ENCODE measurements around the gene FRMD3.
A peak's percentile ranks its signal among the peaks of the same experiment; 100 is the strongest.

The FRMD3 gene

GRCh38 chr9:83342731-83343130 is 195.5 kb downstream of the FRMD3 start:
- Histone ChIP-seq H3K4me3 (ENCODE audit: extremely low read depth, insufficient read depth, low read length, poor library complexity, severe bottlenecking) (no peak overlapping the region), H3K36me3 (ENCODE audit: control insufficient read depth, insufficient read depth, low read length) (no peaks in the 10 kb centered on the region), H3K9me3 (ENCODE audit: control insufficient read depth, low read length) (no peaks in the 10 kb centered on the region), H3K27ac (ENCODE audit: low read depth, low read length, severe bottlenecking) (peak overlapping the region; percentile 11), H3K4me1 (ENCODE audit: control insufficient read depth, insufficient read depth, low read length, poor library complexity, severe bottlenecking) (peaks cover 7% of the 10 kb centered on the region)
- WGBS, 2 experiments (ENCODE audit: insufficient coverage in 2 of 2): 78 to 100% methylated on average over 1 of the region's 3 CpGs

GRCh38 chr9:83342006-83342405 is 196.2 kb downstream of the FRMD3 start:
- Histone ChIP-seq H3K9me3 (ENCODE audit: control insufficient read depth, low read length) (no peaks in the 10 kb centered on the region), H3K4me1 (ENCODE audit: control insufficient read depth, insufficient read depth, low read length, poor library complexity, severe bottlenecking) (peaks cover 7% of the 10 kb centered on the region), H3K4me3 (ENCODE audit: extremely low read depth, insufficient read depth, low read length, poor library complexity, severe bottlenecking) (no peak overlapping the region), H3K36me3 (ENCODE audit: control insufficient read depth, insufficient read depth, low read length) (no peaks in the 10 kb centered on the region), H3K27ac (ENCODE audit: low read depth, low read length, severe bottlenecking) (no peak overlapping the region)
- 85 to 92% methylated on average over 2 of the region's 3 CpGs for WGBS, 2 experiments (ENCODE audit: insufficient coverage in 2 of 2)

- no peak overlapping the region for H3K27ac ChIP-seq (ENCODE audit: low read depth, low read length, severe bottlenecking)
- no peaks in the 10 kb centered on the region for H3K9me3 ChIP-seq (ENCODE audit: control insufficient read depth, low read length)
- peaks cover 7% of the 10 kb centered on the region for H3K4me1 ChIP-seq (ENCODE audit: control insufficient read depth, insufficient read depth, low read length, poor library complexity, severe bottlenecking)
- 86 to 87% methylated on average over 3 of the region's 3 CpGs for WGBS, 2 experiments (ENCODE audit: insufficient coverage in 2 of 2)
- no peaks in the 10 kb centered on the region for H3K36me3 ChIP-seq (ENCODE audit: control insufficient read depth, insufficient read depth, low read length)
- no peak overlapping the region for H3K4me3 ChIP-seq (ENCODE audit: extremely low read depth, insufficient read depth, low read length, poor library complexity, severe bottlenecking)
Measured at GRCh38 chr9:83340451-83340850, 197.8 kb downstream of the FRMD3 start.

- 100% methylated on average over 1 of the region's 1 CpG; no CpG with 5 or more reads in 1 of the 2 experiments for WGBS, 2 experiments (ENCODE audit: insufficient coverage in 2 of 2)
- no peaks in the 10 kb centered on the region for H3K36me3 ChIP-seq (ENCODE audit: control insufficient read depth, insufficient read depth, low read length)
- H3K4me3 ChIP-seq (ENCODE audit: extremely low read depth, insufficient read depth, low read length, poor library complexity, severe bottlenecking): no peak overlapping the region
- H3K27ac ChIP-seq (ENCODE audit: low read depth, low read length, severe bottlenecking): no peak overlapping the region
- peaks cover 7% of the 10 kb centered on the region for H3K4me1 ChIP-seq (ENCODE audit: control insufficient read depth, insufficient read depth, low read length, poor library complexity, severe bottlenecking)
- H3K9me3 ChIP-seq (ENCODE audit: control insufficient read depth, low read length): no peaks in the 10 kb centered on the region
Measured at GRCh38 chr9:83339435-83339834, 198.8 kb downstream of the FRMD3 start.

- no peaks in the 10 kb centered on the region for H3K36me3 ChIP-seq (ENCODE audit: control insufficient read depth, insufficient read depth, low read length)
- H3K4me1 ChIP-seq (ENCODE audit: control insufficient read depth, insufficient read depth, low read length, poor library complexity, severe bottlenecking): no peaks in the 10 kb centered on the region
- 73 to 75% methylated on average over 1 of the region's 1 CpG for WGBS, 2 experiments (ENCODE audit: insufficient coverage in 2 of 2)
- H3K27ac ChIP-seq (ENCODE audit: low read depth, low read length, severe bottlenecking): no peak overlapping the region
- no peak overlapping the region for H3K4me3 ChIP-seq (ENCODE audit: extremely low read depth, insufficient read depth, low read length, poor library complexity, severe bottlenecking)
- H3K9me3 ChIP-seq (ENCODE audit: control insufficient read depth, low read length): no peaks in the 10 kb centered on the region
Measured at GRCh38 chr9:83336706-83337105, 201.5 kb downstream of the FRMD3 start.

- no peaks in the 10 kb centered on the region for H3K4me1 ChIP-seq (ENCODE audit: control insufficient read depth, insufficient read depth, low read length, poor library complexity, severe bottlenecking)
- H3K9me3 ChIP-seq (ENCODE audit: control insufficient read depth, low read length): no peaks in the 10 kb centered on the region
- H3K27ac ChIP-seq (ENCODE audit: low read depth, low read length, severe bottlenecking): no peak overlapping the region
- 5 to 13% methylated on average over 4 of the region's 4 CpGs for WGBS, 2 experiments (ENCODE audit: insufficient coverage in 2 of 2)
- H3K4me3 ChIP-seq (ENCODE audit: extremely low read depth, insufficient read depth, low read length, poor library complexity, severe bottlenecking): no peak overlapping the region
- no peaks in the 10 kb centered on the region for H3K36me3 ChIP-seq (ENCODE audit: control insufficient read depth, insufficient read depth, low read length)
Measured at GRCh38 chr9:83334320-83334719, 203.9 kb downstream of the FRMD3 start.

GRCh38 chr9:83330207-83331196 is 207.7 kb downstream of the FRMD3 start:
- Histone ChIP-seq H3K27ac (ENCODE audit: low read depth, low read length, severe bottlenecking) (no peak overlapping the region), H3K9me3 (ENCODE audit: control insufficient read depth, low read length) (no peaks in the 10 kb centered on the region), H3K4me1 (ENCODE audit: control insufficient read depth, insufficient read depth, low read length, poor library complexity, severe bottlenecking) (peaks cover 9% of the 10 kb centered on the region), H3K36me3 (ENCODE audit: control insufficient read depth, insufficient read depth, low read length) (no peaks in the 10 kb centered on the region), H3K4me3 (ENCODE audit: extremely low read depth, insufficient read depth, low read length, poor library complexity, severe bottlenecking) (no peak overlapping the region)
- 100% methylated on average over 2 to 3 of the region's 8 CpGs for WGBS, 2 experiments (ENCODE audit: insufficient coverage in 2 of 2)

GRCh38 chr9:83327750-83328622 is 210.2 kb downstream of the FRMD3 start:
- Histone ChIP-seq H3K9me3 (ENCODE audit: control insufficient read depth, low read length) (peaks cover 5% of the 10 kb centered on the region), H3K27ac (ENCODE audit: low read depth, low read length, severe bottlenecking) (no peak overlapping the region), H3K36me3 (ENCODE audit: control insufficient read depth, insufficient read depth, low read length) (no peaks in the 10 kb centered on the region), H3K4me3 (ENCODE audit: extremely low read depth, insufficient read depth, low read length, poor library complexity, severe bottlenecking) (no peak overlapping the region), H3K4me1 (ENCODE audit: control insufficient read depth, insufficient read depth, low read length, poor library complexity, severe bottlenecking) (peaks cover 9% of the 10 kb centered on the region)
- WGBS, 2 experiments (ENCODE audit: insufficient coverage in 2 of 2): 78 to 92% methylated on average over 3 to 6 of the region's 6 CpGs

GRCh38 chr9:83327323-83327722 is 210.9 kb downstream of the FRMD3 start:
- Histone ChIP-seq H3K36me3 (ENCODE audit: control insufficient read depth, insufficient read depth, low read length) (no peaks in the 10 kb centered on the region), H3K4me1 (ENCODE audit: control insufficient read depth, insufficient read depth, low read length, poor library complexity, severe bottlenecking) (peaks cover 9% of the 10 kb centered on the region), H3K4me3 (ENCODE audit: extremely low read depth, insufficient read depth, low read length, poor library complexity, severe bottlenecking) (no peak overlapping the region), H3K9me3 (ENCODE audit: control insufficient read depth, low read length) (peaks cover 7% of the 10 kb centered on the region), H3K27ac (ENCODE audit: low read depth, low read length, severe bottlenecking) (no peak overlapping the region)
- 45 to 47% methylated on average over 2 to 3 of the region's 3 CpGs for WGBS, 2 experiments (ENCODE audit: insufficient coverage in 2 of 2)

- WGBS, 2 experiments (ENCODE audit: insufficient coverage in 2 of 2): 100% methylated on average over 1 to 3 of the region's 3 CpGs
- Histone ChIP-seq H3K4me1 (ENCODE audit: control insufficient read depth, insufficient read depth, low read length, poor library complexity, severe bottlenecking) (peaks cover 9% of the 10 kb centered on the region), H3K9me3 (ENCODE audit: control insufficient read depth, low read length) (peaks cover 7% of the 10 kb centered on the region), H3K36me3 (ENCODE audit: control insufficient read depth, insufficient read depth, low read length) (no peaks in the 10 kb centered on the region), H3K4me3 (ENCODE audit: extremely low read depth, insufficient read depth, low read length, poor library complexity, severe bottlenecking) (no peak overlapping the region), H3K27ac (ENCODE audit: low read depth, low read length, severe bottlenecking) (no peak overlapping the region)
Measured at GRCh38 chr9:83323148-83323547, 215.1 kb downstream of the FRMD3 start.

Measured in mesodermal cell (in vitro differentiated cells).